ENCODE data around the gene SPEN.
"Not testable (repeated sequence)": the region's sequence is repeated elsewhere in the genome, so short reads cannot be mapped to it uniquely, and the experiment has no call there.

DNA sequence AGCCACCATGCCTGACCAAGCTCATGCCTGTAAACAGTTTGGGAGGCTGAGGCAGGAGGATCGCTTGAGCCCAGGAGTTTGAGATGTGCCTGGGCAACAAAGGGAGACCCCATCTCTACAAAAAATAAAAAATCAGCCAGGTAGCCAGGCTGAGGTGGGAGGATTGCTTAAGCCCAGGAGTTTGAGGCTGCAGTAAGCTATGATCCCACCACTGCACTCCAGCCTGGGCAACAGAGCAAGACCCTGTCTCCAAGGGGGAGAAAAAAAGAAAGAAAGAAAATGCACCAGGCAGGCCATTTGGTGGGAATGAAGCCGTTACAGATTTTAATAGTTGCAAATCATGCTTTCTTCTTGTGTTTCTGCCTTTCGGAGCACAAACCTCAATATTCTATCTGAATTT lies 66.1 kb downstream of the SPEN start:
- not testable (repeated sequence) for TF ChIP-seq EZH2 (IDR thresholded peaks at IDR 0.05; ENCODE audit: borderline replicate concordance, low read depth, low read length, severe bottlenecking)
- TF ChIP-seq, protein P1, sequence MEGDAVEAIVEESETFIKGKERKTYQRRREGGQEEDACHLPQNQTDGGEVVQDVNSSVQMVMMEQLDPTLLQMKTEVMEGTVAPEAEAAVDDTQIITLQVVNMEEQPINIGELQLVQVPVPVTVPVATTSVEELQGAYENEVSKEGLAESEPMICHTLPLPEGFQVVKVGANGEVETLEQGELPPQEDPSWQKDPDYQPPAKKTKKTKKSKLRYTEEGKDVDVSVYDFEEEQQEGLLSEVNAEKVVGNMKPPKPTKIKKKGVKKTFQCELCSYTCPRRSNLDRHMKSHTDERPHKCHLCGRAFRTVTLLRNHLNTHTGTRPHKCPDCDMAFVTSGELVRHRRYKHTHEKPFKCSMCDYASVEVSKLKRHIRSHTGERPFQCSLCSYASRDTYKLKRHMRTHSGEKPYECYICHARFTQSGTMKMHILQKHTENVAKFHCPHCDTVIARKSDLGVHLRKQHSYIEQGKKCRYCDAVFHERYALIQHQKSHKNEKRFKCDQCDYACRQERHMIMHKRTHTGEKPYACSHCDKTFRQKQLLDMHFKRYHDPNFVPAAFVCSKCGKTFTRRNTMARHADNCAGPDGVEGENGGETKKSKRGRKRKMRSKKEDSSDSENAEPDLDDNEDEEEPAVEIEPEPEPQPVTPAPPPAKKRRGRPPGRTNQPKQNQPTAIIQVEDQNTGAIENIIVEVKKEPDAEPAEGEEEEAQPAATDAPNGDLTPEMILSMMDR (IDR thresholded peaks at IDR 0.05; ENCODE audit: borderline replicate concordance, extremely low read depth, low read length, poor library complexity, severe bottlenecking) = not testable (repeated sequence)
